ENCODE results near the gene ADGRE3. TPM values are rescaled to one million over a fixed set of nuclear protein-coding genes. Genes with fewer than 3 reads are reported as not detected.

The ADGRE3 gene
- polyA plus RNA-seq, 1 donor (not counting 4 experiments of a cell fraction or from before 2014, with no cell fraction given), result not detected

GRCh38 chr19:14715841-14716240 lies 41.2 kb upstream of the ADGRE3 start:
- dilution Hi-C loops (cut with MboI; ENCODE audit: extremely low pct_ligation_motif_present, low sequenced_read_pairs), result no loop called here
- Histone ChIP-seq H4K20me1 (ENCODE audit: control insufficient read depth, extremely low read depth, insufficient read depth, low read length) (no peaks in the 10 kb centered on the region), H3K79me2 (ENCODE audit: control insufficient read depth, insufficient read depth, low read length) (no peaks in the 10 kb centered on the region), H3K4me2 (ENCODE audit: control insufficient read depth, extremely low read depth, insufficient read depth, low read depth, low read length) (no peak overlapping the region), H3K9me3 (ENCODE audit: control insufficient read depth, low read depth, low read length) (peaks cover 8% of the 10 kb centered on the region), H3K27ac (ENCODE audit: control insufficient read depth, insufficient read depth, low read length) (no peak overlapping the region), H3K9me1 (ENCODE audit: control insufficient read depth, extremely low read depth, insufficient read depth, low read length) (no peaks in the 10 kb centered on the region), H3K27me3 (ENCODE audit: control insufficient read depth, extremely low read depth, insufficient read depth, low read length) (no peaks in the 10 kb centered on the region), H3K36me3 (ENCODE audit: control insufficient read depth in 2 of 2, extremely low read depth in 1 of 2, insufficient read depth in 2 of 2, low read length in 2 of 2) (peaks cover 0 to 14% of the 10 kb centered on the region in 2 experiments), H3K4me3 (ENCODE audit: control insufficient read depth in 2 of 3, extremely low read depth in 1 of 3, insufficient read depth in 2 of 3, low read depth in 1 of 3, low read length in 3 of 3) (no peak overlapping the region), H3K4me1 (ENCODE audit: control insufficient read depth, extremely low read depth, insufficient read depth, low read length) (no peaks in the 10 kb centered on the region), H3K9ac (ENCODE audit: control insufficient read depth, extremely low read depth, insufficient read depth, low read length) (no peak overlapping the region), H2AFZ (ENCODE audit: control insufficient read depth, low read length) (no peak overlapping the region)
- DNase-seq (ENCODE audit: low read depth, low spot score) (no peak), FAIRE-seq (no peak)
- no peak for TF ChIP-seq CTCF (optimal IDR thresholded peaks at IDR 0.05 in 1 of 3, IDR thresholded peaks at IDR 0.05 in 1 of 3, conservative IDR thresholded peaks at IDR 0.05 in 1 of 3; ENCODE audit: extremely low read depth in 1 of 3, insufficient read depth in 2 of 3, low read length in 3 of 3)
- TF ChIP-seq EZH2 (IDR thresholded peaks at IDR 0.05; ENCODE audit: low read length), result no peak

GRCh38 chr19:14704450-14704849 lies 29.8 kb upstream of the ADGRE3 start:
- Histone ChIP-seq H3K79me2 (ENCODE audit: control insufficient read depth, insufficient read depth, low read length) (no peaks in the 10 kb centered on the region), H3K36me3 (ENCODE audit: control insufficient read depth in 2 of 2, extremely low read depth in 1 of 2, insufficient read depth in 2 of 2, low read length in 2 of 2) (peaks cover 14 to 29% of the 10 kb centered on the region in 2 experiments), H2AFZ (ENCODE audit: control insufficient read depth, low read length) (no peak overlapping the region), H3K27ac (ENCODE audit: control insufficient read depth, insufficient read depth, low read length) (no peak overlapping the region), H3K9me1 (ENCODE audit: control insufficient read depth, extremely low read depth, insufficient read depth, low read length) (no peaks in the 10 kb centered on the region), H3K27me3 (ENCODE audit: control insufficient read depth, extremely low read depth, insufficient read depth, low read length) (no peaks in the 10 kb centered on the region), H3K9me3 (ENCODE audit: control insufficient read depth, low read depth, low read length) (no peaks in the 10 kb centered on the region), H3K4me2 (ENCODE audit: control insufficient read depth, extremely low read depth, insufficient read depth, low read depth, low read length) (no peak overlapping the region), H3K9ac (ENCODE audit: control insufficient read depth, extremely low read depth, insufficient read depth, low read length) (no peak overlapping the region), H3K4me3 (ENCODE audit: control insufficient read depth in 2 of 3, extremely low read depth in 1 of 3, insufficient read depth in 2 of 3, low read depth in 1 of 3, low read length in 3 of 3) (no peak overlapping the region), H3K4me1 (ENCODE audit: control insufficient read depth, extremely low read depth, insufficient read depth, low read length) (no peaks in the 10 kb centered on the region), H4K20me1 (ENCODE audit: control insufficient read depth, extremely low read depth, insufficient read depth, low read length) (no peaks in the 10 kb centered on the region)
- FAIRE-seq, result no peak
- dilution Hi-C loops (cut with MboI; ENCODE audit: extremely low pct_ligation_motif_present, low sequenced_read_pairs), result no loop called here
- TF ChIP-seq EZH2 (IDR thresholded peaks at IDR 0.05; ENCODE audit: low read length), result no peak
- no peak for TF ChIP-seq CTCF (optimal IDR thresholded peaks at IDR 0.05 in 1 of 3, IDR thresholded peaks at IDR 0.05 in 1 of 3, conservative IDR thresholded peaks at IDR 0.05 in 1 of 3; ENCODE audit: extremely low read depth in 1 of 3, insufficient read depth in 2 of 3, low read length in 3 of 3)
- no peak for DNase-seq (ENCODE audit: low read depth, low spot score)

All from keratinocyte (primary cell).